Peyer's patch (tissue), 4 donors: Measurements from ENCODE around the gene LZTFL1. TPM values are rescaled to one million over a fixed set of nuclear protein-coding genes. Genes with fewer than 3 reads are reported as not detected.

Experiments
- DNase-seq, 3 donors: peaks; one replicate each; pipeline ENCODE4 v3.0.0-alpha.2; 2017 to 2019
- H3K27ac ChIP-seq, 4 donors: fragments of 200-600 bp; sonication (generic); one replicate each; pipeline ENCODE4 v1.5.1; 2016 to 2019
- H3K27me3 ChIP-seq, 2 donors: fragments of 200-600 bp; sonication (generic); one replicate each; pipeline ENCODE4 v1.5.1; 2019
- H3K36me3 ChIP-seq, 3 donors: fragments of 200-600 bp; sonication (generic); one replicate each; pipeline ENCODE4 v1.5.1; 2016 to 2019
- H3K4me1 ChIP-seq, 4 donors: fragments of 200-600 bp; sonication (generic); one replicate each; pipeline ENCODE4 v1.5.1; 2016 to 2019
- H3K4me3 ChIP-seq, 4 donors: fragments of 200-600 bp; sonication (generic); 1 replicate in 3 of 4; 2 replicates in 1 of 4; pipeline ENCODE4 v1.5.1; 2016 to 2019; ENCODE audit warnings: mild to moderate bottlenecking in 1 of 4
- H3K9me3 ChIP-seq, 4 donors: fragments of 200-600 bp; sonication (generic); one replicate each; pipeline ENCODE4 v1.5.1; 2016 to 2019; ENCODE audit warnings: mild to moderate bottlenecking in 1 of 4
- POLR2A ChIP-seq, 2 donors: fragments of 450-650 bp; IDR thresholded peaks; one replicate each; pipeline ENCODE4 v1.5.1; 2017; ENCODE audit warnings: antibody characterized with exemption in 2 of 2, mild to moderate bottlenecking in 2 of 2, moderate library complexity in 2 of 2
- total RNA-seq, 4 donors: library from RNA; depleted of rRNA; stranded (reverse); fragments of >200 nt; gene quantifications; one replicate each; pipeline ENCODE4 v1.1.0, GENCODE V29; 2016
- TF ChIP-seq, protein P1 (sequence below), 6 experiments: fragments of 450-650 bp in 4 of 6; fragments of 200-600 bp in 2 of 6; sonication (generic) in 1 of 6; IDR thresholded peaks; one replicate each; pipeline ENCODE4 v1.5.1; 2017 to 2019; ENCODE audit warnings: antibody characterized with exemption in 6 of 6, mild to moderate bottlenecking in 3 of 6, moderate library complexity in 1 of 6

Gene LZTFL1
- total RNA-seq, 4 donors from 2014 or later: 4.9 to 30.5 (median 9.9) TPM

- peaks cover 0 to 20% (median 2%) of the 10 kb centered on the region in 4 donors for H3K4me1 ChIP-seq
- TF ChIP-seq, protein P1, sequence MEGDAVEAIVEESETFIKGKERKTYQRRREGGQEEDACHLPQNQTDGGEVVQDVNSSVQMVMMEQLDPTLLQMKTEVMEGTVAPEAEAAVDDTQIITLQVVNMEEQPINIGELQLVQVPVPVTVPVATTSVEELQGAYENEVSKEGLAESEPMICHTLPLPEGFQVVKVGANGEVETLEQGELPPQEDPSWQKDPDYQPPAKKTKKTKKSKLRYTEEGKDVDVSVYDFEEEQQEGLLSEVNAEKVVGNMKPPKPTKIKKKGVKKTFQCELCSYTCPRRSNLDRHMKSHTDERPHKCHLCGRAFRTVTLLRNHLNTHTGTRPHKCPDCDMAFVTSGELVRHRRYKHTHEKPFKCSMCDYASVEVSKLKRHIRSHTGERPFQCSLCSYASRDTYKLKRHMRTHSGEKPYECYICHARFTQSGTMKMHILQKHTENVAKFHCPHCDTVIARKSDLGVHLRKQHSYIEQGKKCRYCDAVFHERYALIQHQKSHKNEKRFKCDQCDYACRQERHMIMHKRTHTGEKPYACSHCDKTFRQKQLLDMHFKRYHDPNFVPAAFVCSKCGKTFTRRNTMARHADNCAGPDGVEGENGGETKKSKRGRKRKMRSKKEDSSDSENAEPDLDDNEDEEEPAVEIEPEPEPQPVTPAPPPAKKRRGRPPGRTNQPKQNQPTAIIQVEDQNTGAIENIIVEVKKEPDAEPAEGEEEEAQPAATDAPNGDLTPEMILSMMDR (IDR thresholded peaks at IDR 0.05): no peak
- no peak for TF ChIP-seq POLR2A (IDR thresholded peaks at IDR 0.05)
- H3K27ac ChIP-seq: peak overlapping the region in 3 of 4 donors; percentile 37 to 64 (median 56)
- no peaks in the 10 kb centered on the region for H3K36me3 ChIP-seq
- no peaks in the 10 kb centered on the region for H3K9me3 ChIP-seq
- no peaks in the 10 kb centered on the region for H3K27me3 ChIP-seq
- no peak for DNase-seq
- H3K4me3 ChIP-seq: no peak overlapping the region
Observed at GRCh38 chr3:45869638-45870037, 27.7 kb upstream of the LZTFL1 start.

GRCh38 chr3:45868650-45869049, 26.7 kb upstream of the LZTFL1 start:
- Histone ChIP-seq H3K4me3 (no peak overlapping the region), H3K9me3 (no peaks in the 10 kb centered on the region), H3K36me3 (no peaks in the 10 kb centered on the region), H3K27ac (peak overlapping the region in 2 of 4 donors; percentile 12 to 64), H3K4me1 (peaks cover 0 to 22% (median 2%) of the 10 kb centered on the region in 4 donors), H3K27me3 (no peaks in the 10 kb centered on the region)
- no peak for DNase-seq
- no peak for TF ChIP-seq POLR2A (IDR thresholded peaks at IDR 0.05)
- TF ChIP-seq, protein P1 (IDR thresholded peaks at IDR 0.05): no peak

DNA sequence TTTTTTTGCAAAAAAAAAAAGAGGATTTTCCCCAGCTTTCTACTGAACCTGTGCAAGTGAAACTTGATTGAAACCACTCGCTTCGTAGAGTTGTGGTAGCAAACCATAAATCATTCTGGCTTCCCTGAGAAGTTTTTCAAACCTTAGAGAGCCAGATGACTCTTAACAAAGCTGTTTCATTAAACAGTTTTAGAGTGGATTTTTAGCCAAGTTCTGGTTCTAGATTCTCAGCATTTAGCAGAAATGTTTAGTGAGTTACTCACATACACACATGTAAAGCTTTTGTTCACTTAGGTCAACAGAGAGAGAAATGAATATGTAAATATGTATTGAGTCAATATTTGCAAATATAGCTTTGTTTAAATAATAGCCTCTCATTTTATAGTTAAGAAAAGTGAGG, 26.3 kb upstream of the LZTFL1 start:
- H3K27me3 ChIP-seq: no peaks in the 10 kb centered on the region
- H3K27ac ChIP-seq: peak overlapping the region in 2 of 4 donors; percentile 12 to 64
- H3K4me3 ChIP-seq: no peak overlapping the region
- TF ChIP-seq POLR2A (IDR thresholded peaks at IDR 0.05): no peak
- TF ChIP-seq, protein P1 (IDR thresholded peaks at IDR 0.05): no peak
- DNase-seq: no peak
- H3K9me3 ChIP-seq: no peaks in the 10 kb centered on the region
- peaks cover 0 to 22% (median 2%) of the 10 kb centered on the region in 4 donors for H3K4me1 ChIP-seq
- no peaks in the 10 kb centered on the region for H3K36me3 ChIP-seq

DNA sequence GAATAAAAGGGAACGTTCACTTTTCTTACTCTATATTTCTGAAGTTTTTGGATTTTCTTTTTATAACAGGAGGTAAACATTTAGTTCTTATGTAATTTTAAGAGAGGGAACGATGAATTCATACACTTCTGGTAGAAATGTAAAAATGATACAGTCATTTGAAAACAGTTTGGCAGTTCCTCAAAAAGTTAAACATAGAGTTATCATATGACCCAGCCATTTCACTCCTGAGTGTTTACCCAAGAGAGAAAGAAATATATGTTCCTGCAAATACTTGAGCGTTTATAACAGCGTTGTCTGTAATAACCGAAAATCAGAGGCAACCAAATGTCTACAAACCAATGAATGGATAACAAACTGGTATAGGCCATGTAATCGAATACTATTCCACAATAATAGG, 23.6 kb upstream of the LZTFL1 start:
- TF ChIP-seq POLR2A (IDR thresholded peaks at IDR 0.05): no peak
- TF ChIP-seq, protein P1 (IDR thresholded peaks at IDR 0.05): no peak
- H3K4me3 ChIP-seq: no peak overlapping the region
- peaks cover 0 to 18% (median 0%) of the 10 kb centered on the region in 4 donors for H3K4me1 ChIP-seq
- no peak for DNase-seq
- H3K9me3 ChIP-seq: no peaks in the 10 kb centered on the region
- peak overlapping the region in 3 of 4 donors; percentile 22 to 75 (median 66) for H3K27ac ChIP-seq
- H3K36me3 ChIP-seq: no peaks in the 10 kb centered on the region
- no peaks in the 10 kb centered on the region for H3K27me3 ChIP-seq

GRCh38 chr3:45864760-45865519, 23.0 kb upstream of the LZTFL1 start:
- Histone ChIP-seq H3K4me3 (no peak overlapping the region), H3K4me1 (peaks cover 0 to 18% (median 0%) of the 10 kb centered on the region in 4 donors), H3K27ac (peak overlapping the region; percentile 7 to 75 (median 57)), H3K36me3 (no peaks in the 10 kb centered on the region), H3K9me3 (no peaks in the 10 kb centered on the region), H3K27me3 (no peaks in the 10 kb centered on the region)
- TF ChIP-seq, protein P1 (IDR thresholded peaks at IDR 0.05): no peak
- TF ChIP-seq POLR2A (IDR thresholded peaks at IDR 0.05): no peak
- DNase-seq: no peak
